NCI-H2081 (cell line): Measurements from ENCODE around the gene TUBGCP5.

ENCODE experiments used
- DNase-seq, 2 experiments: peaks; one replicate each; lab custom pipeline; 2025; lab: John Stamatoyannopoulos, UW

The TUBGCP5 gene

DNA sequence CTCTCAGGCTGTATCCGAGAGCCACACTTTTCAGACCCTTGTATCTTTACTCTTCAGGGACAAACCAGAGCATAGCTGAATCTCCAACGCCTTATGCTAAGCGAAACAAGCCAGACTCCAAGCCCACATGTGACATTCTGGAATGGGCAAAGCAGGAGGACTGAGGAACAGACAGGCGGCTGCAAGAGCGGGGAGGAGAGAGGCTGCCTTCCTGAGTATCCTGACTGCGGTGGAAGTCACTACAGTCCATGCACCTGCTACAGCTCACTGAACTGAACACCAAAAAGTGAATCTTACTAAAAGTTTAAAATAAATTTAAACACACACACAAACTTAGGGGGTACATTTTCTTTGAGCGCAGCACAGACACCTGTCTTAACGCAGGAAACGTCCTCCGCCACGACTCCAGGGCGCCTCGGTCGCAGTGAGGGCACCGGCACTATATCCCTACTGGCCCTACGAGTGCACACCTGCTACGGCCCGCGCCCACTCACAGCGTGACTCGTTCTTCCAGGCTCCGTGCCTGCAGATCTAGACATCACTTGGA lies 60.6 kb downstream of the TUBGCP5 start:
- peak in 1 of 2 experiments; percentile 48 for DNase-seq

DNA sequence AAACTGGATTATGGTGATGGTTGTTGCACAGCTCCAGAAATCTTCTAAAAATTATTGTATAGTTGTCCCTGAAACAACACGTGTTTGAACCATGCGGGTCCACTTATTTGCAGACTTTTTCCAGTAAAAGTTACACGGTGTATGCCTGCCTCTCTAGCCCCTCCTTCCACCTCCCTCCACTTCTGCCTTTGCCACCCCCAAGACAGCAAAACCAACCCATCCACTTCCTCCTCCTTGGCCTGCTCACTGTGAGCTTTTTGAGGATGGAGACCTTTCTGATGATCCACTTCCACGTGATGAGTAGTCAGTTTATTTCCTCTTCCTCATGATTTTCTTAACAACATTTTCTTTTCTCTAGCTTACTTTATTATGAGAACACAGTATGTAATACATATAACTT lies 64.6 kb downstream of the TUBGCP5 start:
- no peak for DNase-seq

DNA sequence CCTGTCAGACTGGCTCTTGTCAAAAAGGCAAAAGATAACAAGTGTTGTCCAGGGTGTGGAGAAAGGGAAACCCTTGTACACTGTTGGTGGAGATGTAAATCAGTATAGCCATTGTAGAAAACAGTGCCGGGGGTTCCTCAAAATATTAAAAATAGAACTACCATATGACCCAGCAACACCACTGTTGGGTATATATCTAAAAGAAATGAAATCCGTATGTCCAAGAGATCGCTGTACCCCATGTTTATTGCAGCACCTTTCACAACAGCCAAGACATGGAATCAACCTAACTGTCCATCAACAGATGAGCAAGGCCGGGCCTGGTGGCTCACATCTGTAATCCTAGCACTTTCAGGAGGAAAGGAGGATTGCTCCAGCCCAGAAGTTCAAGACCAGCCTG lies 65.4 kb downstream of the TUBGCP5 start:
- no peak for DNase-seq

DNA sequence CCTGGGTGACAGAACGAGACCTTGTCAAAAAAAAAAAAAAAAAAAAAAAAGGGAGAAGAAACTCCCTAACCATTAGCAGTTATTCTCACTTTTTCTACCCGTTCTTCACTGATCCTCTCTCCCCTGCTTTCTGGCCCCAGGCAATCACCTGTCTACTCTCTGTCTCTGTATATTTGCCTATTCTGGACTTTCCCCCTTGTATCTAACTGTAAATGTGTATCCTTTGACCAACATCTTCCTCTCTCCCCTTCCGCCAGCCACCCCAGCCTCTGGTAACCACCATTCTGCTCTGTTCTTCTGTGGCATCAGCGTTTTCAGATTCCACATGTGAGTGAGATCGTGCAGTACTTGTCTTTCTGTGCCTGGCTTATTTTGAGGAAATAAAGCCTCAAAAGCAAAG lies 66.1 kb downstream of the TUBGCP5 start:
- no peak for DNase-seq

DNA sequence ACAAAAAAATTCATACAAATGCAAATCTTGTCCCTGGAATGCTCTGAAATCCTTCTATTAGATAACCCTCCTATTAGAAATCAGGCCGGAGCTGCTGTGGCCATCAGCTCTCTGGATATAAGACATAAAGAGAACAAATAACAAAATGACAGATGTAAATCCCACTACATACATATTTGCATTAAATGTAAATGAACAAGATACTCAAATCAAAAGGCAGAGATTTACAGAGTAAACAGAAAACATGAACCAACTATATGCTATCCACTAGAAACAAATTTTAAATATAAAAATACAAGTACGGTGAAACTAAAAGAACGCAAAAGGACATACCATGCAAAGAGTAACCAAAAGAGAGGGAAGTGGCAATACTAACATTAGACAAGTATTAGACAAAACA lies 69.9 kb downstream of the TUBGCP5 start:
- no peak for DNase-seq

DNA sequence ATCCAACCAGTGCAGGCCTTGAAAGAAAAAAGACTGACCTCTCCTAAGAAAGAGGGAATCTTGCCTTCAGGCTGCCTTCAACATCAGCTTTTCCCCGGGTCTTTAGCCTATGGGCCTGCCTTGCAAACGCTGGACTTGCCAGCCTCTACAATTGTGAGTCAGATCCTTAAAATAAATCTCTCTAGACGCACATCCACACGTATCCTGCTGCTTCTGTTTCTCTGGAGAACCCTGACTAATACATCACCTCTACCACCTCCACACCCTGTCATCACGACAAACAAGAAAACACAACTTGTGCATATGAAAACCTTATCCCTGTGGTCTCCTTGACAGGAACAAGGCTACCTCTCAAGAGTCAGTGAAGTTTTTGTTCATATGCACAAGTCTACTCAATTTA lies 71.0 kb downstream of the TUBGCP5 start:
- no peak for DNase-seq

DNA sequence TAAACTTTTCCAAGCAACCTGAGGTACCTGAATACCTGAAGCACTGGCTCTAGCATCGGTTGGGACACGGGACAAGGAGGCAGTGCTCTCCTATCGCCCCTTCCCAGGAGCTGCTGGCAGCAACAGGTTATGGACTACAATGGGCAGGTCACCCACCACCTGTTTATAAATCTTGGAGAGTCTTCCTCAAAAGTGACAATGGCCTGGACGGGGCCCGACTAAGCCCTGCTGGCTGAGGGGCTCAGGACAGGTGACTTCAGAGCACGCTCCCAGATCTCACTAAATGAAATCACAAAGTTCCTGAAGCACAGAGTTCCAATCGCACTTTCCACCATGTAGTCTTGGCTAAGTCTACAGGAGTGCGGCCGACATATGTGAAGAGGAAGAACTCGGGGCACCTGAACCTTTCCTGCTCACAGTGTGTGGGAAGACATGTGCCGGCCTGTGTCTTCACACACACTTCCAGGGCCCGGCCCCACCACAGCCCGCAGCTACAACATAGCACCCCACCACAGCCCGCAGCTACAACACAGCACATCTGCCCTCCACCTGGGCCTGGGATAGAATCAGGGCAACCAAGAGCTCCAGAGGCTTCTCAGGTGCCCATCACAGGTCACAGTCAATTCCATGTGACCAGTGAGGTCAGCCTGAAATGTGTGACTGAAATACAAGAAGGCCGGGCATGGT lies 72.1 kb downstream of the TUBGCP5 start:
- no peak for DNase-seq

DNA sequence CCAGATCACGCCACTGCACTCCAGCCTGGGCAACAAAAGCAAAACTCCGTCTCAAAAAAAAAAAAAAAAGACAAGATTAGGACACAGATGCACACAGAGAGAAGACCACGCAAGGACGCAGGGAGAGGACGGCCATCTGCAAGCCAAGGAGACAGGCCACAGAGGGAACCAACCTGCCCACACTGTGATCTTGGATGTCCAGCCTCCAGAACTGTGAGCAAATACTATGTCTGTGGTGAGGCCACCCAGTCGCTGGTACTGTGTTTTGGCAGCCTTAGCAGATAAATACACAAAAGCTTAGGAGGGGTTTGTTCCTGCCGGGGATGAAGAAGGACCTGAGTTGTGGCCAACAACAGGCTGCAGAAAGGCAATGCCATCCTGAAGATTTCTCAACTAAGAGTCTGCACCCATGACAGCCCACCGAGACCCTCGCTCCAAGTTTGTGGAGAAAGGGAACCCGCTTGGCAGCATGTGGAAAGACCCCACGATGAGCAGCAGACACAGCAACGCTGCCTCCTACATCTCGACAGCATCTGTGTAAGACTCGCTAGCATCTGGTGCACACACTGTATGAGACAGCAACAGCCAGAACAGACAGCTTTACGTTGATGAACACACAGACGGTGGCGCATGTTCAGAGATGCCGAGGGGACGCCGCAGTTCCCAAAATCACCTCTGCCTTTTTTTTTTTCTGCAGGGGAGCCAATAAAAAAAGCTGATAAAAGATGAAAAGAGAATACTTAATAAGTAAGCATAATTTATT lies 72.9 kb downstream of the TUBGCP5 start:
- DNase-seq = no peak

DNA sequence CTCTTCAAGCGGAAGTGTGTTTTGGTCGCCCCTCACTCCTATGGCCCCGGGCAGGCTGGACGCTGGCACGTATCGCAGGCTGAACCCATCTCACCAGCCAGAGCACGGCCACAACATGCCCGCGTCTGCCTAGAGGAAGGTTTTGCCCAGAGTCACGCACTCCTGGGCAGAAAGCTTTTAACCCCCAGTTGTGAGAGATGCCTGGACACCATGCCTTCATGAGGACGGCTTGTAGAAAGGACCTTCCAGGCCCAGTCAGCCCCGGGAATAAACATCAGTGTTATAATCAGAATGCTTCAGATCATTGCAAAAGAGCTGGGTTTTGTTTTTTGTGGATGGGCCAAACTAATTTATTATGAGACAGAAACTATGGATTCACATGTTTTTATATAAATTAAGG lies 75.7 kb downstream of the TUBGCP5 start:
- no peak for DNase-seq

DNA sequence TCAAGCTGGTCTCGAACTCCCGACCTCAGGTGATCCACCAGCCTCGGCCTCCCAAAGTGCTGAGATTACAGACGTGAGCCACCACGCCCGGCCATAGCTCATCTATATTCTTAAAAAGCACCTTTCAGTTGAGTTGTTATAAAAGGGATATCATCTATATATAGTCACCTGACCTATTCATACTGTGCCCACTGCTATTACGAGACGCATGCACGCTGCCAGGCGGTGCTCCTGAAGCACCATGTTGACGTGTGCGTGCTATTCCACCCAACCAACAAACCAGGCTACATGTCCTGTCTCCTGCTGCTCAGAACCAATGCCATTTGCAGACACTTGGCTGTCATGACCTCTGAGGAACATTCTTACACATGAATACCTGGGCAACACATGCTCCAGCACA lies 76.8 kb downstream of the TUBGCP5 start:
- DNase-seq = no peak

DNA sequence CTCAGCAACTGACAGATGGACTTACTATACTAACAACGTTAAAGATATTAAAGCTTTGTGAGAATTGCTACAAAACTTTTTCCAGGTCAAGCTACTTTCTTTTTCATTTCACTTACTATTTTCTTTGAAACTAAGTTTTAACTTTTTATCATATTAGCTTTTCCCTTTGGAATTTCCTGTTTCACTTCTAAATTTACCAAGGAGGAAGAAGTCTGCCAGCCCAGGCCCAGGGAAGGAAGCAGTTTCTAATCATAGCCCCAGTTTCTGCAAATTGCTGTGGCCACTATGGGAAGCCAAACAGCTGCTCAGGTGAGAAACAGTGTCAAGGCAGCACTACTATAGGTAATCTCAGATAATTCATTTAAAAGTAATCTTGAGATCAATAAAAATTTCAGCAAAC lies 77.6 kb downstream of the TUBGCP5 start:
- DNase-seq = no peak

DNA sequence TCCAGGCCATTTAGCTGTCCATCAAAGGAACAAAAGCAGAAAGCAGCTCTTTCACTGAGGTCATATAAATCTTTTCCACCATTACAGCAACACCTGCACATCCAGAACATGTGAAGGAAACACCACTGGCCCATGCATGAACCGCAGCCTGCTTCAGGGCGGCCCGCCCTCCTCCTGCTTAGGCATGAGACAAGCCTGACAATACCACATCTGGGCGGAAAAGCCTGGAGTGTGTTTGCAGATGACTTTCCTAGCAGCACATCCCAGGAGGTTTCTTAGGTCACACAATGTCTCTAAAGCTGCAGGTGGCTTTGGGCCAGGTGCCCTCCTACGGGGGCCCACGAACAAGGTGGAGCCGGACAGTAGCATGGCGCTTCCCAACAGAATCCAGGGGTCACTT lies 78.8 kb downstream of the TUBGCP5 start:
- DNase-seq = no peak

DNA sequence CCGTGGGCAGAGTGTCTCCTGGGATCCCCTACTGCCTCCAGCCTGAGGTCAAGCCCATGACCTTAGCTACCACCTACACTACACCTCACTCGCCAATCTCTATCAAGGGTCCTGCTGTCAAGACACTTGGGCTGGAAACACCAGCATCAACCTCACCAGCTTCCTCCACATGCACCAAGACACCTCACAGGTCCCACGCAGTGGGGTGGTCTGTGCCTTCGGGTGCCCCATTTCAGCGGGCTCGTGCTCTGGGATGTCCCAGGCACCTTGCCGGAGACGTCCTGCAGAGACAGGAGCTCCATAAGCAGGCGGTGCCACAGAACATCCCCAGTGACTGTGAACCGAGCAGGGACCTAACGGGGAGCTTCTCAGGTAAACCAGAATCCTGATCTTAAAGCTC lies 79.2 kb downstream of the TUBGCP5 start:
- DNase-seq = no peak

DNA sequence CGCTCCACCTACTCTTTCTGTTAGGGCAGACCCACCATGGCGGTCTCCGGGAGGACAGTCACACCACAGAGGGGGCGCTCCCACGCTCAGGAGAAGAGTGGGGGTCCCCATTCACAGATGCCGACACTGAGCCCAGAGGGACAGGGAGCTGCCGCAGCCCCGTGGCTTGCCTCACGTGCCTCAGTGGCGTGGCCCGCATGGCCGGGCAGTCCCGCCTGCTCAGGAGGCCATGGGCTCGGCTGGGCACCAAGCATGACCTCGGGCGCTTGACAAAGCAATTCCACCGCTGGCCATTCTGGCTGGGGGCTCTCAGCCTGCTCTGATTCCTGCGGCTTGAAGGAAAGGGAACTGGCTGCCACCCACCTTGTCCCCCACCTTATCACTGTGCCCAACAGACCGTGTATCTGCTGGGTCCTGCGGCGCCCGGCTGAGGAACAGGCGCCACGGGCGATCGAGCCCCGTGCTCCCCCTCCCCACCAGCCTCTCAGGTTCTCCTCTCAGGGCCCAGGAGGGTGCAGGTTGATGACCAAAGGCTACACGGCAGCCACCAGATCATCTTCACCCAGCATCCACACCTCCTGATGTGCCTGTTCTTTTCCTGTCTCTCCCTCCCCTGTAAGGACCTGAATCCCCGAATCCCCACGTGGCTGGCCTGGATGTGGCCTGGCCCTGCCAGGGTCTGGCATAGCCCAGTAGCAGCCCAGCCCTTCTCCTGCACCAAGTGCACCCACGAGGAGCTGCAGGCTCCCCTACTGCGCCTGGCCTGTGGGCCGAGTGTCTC lies 79.9 kb downstream of the TUBGCP5 start:
- DNase-seq = no peak

DNA sequence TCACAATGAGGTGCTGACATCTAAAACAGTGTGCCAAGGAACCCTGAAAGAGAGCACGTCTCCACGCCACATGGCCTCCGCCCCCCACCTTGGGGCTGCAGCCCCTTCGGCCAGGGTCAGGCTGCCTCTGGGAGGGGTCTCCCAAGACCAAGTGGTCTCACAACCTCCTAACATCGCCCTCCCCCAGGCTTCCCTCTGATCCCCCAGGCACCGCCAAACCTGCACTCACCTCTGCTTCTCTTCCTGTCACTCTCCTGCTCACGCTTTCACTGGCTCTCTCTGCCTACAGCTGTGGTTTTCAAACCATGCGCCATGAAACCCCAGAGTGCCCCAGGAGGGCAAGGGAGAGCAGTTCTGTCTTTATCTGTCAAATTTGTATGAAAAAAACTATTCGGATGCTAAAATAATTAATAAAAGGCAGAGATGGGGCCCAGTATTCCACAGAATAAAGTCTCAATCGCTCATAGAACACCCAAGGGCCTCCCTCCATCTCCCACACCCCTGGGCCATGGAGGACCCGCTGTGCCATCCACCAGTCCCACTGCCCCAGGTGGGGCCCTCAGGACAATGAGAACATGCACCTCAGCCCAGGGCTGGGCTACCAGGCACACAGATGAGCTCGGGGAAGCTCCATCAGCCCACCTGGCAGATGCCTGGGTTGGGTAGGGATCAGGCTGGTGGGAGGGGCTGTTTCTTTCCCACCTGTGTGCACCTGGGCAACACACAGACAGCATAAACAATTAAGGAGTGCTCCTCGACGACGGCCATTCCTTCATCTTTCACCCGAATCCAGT lies 80.7 kb downstream of the TUBGCP5 start:
- DNase-seq = no peak

DNA sequence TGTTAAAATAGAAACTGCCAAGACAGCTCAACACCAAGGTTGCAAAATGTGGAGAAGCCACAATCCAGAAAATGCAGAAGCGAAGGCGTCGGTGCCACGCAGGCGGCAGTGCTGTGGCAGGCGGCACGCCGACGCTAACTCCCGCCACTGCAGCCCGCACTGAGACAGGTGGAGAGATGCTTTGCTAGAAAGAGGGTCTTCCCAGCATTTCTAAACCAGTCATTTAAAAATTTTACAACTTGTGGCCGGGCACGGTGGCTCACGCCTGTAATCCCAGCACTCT lies 82.5 kb downstream of the TUBGCP5 start:
- DNase-seq = no peak

DNA sequence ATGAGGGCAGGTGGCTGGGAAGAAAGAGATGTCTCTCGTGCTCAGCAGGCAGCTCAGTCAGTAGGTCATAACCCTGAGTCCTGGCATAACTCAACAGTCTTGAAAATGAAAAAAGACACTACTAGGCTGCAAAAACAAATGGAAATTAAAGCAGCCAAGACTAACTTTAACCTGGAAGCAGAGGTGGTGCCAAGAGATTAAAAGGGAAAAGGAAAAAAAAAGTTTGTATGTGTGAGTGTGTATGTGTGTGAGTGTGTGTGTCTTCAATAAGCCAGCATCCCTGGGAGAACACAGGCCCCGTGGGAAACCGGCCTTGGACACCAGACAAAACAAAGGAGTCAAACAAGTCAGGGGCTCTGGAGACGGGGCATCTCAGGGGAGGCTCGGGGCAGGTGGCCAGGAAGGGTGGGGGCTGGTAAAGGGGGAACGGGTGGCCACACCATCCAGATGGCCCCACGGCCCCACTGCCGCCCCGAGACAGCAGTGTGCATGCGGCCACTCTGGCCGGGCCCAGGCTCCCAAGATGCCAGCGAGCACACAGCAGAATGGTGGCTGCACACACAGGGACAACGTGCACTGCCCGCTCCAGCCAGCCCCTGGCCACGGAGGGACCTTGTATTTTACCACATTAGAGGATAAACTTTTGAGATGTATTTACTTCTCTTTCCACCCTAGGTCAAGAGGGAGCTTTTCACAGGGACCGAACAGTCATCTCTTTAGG lies 83.0 kb downstream of the TUBGCP5 start:
- no peak for DNase-seq

DNA sequence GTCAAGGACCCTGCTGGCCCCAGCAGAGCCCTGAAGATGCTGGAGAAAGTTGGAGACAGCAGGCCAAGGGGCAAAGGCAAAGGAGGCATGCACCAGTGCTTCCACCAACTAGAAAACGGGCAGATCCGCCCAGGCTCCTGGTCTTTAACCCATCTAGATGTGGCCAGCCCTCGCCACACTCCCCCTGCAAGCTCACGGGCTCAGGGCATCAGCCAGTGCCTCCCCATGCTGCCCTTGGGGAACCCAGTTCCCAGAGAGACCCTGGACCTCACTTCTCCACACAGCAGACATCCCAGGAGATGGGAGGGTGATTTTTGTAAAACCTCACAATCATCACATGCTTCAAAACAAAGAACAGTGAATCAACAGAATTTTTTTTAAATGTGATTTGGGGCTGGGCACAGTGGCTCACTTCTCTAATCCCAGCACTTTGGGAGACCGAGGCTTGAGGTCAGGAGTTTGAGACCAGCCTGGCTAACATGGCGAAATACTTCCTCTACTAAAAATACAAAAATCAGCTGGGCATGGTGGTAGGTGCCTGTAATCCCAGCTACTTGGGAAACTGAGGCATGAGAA lies 83.7 kb downstream of the TUBGCP5 start:
- DNase-seq = no peak

DNA sequence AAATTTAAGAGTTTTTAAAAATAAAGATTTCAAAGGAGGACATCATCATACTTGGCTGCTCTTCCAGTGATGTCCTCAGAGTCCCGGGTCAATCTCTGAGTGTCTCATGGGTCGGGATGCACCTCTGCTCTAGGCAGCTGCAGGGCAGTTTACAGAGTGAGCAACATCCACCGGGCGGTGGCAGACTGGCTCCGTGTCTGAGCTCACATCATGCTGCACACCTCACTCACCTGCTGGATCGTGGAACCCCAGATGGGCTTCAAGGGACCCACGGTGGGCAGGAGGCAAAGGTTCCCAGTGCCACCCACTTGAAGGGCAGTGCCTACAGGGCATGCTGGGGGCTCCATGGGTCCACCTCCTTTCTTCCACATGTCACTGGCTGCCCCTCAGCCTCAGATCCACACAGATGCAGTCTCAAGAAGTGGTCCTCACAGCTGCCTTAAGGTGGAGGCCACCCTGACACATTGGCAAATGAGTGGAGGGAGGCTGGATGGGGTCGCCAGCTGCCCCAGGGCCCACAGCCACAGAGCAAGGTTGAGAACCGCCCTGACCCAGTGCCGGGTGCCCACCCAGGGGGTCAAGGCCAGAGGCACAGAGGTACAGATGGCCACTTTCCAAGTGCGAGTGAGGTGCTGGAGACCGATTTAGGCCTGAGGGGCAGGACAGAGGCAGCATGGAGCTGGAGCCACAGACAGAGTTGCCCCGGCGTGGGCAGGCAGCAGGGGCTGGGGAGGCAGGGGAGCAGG lies 84.4 kb downstream of the TUBGCP5 start:
- DNase-seq = no peak

DNA sequence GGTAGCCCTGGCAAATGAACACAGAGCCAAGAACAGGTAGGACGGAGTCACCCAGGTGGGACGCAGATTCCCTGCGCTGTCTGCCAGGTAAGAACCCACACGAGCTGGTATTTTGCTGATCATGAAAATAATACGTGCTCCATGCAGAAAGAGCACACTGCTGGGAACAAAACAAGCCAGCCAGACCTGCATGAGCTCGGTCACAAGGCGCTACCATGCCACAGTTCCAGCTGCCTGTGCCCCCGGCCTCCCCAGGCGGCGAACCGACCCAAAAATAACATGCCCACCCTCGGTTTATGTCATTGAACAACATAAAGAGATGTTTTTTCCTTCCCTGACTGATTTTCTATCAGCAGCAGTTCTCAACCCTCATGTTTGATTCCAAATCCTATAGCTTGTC lies 85.0 kb downstream of the TUBGCP5 start:
- DNase-seq = no peak
